GM10248 (cell line): Measurements from ENCODE around the gene IL6R.

Source experiments
- CTCF ChIA-PET: fragments of 300-600 bp; sonication (Branson Sonifier 250); formaldehyde crosslinking; extraction: SDS; loops from one replicate; lab custom pipeline; 2021; ENCODE audit warnings: antibody characterized with exemption; lab: Yijun Ruan, JAX
- POLR2A ChIA-PET: fragments of 350-650 bp; sonication (Branson Sonifier 250); formaldehyde crosslinking; extraction: SDS; loops from one replicate; lab custom pipeline; 2020; ENCODE audit warnings: antibody characterized with exemption; lab: Yijun Ruan, JAX
- DNase-seq: peaks from one replicate; pipeline ENCODE4 v3.0.0; 2012; ENCODE audit errors: extremely low spot score
- CTCF ChIP-seq: IDR thresholded peaks from 2 replicates; pipeline ENCODE4 v1.5.1; 2012; ENCODE audit warnings: mild to moderate bottlenecking, low read depth; ENCODE audit errors: extremely low read depth, missing control alignments, control extremely low read depth

Gene IL6R

GRCh38 chr1:154502744-154503115 lies 97.6 kb downstream of the IL6R start:
- TF ChIP-seq CTCF, result no peak
- CTCF ChIA-PET, result interaction anchor here (2.8 kb wide), 1 partner anchor 44 kb away, joined by 11 read pairs; no protein-coding TSS in a partner anchor

GRCh38 chr1:154503898-154504297 lies 98.8 kb downstream of the IL6R start:
- POLR2A ChIA-PET, result no interaction called here
- CTCF ChIA-PET, result interaction anchor here (2.8 kb wide), 1 partner anchor 43 kb away, joined by 11 read pairs; no protein-coding TSS in a partner anchor
- no peak for DNase-seq
- no peak for TF ChIP-seq CTCF

More at GRCh38 chr1:154502744-154503115, 97.6 kb downstream of the IL6R start:
- POLR2A ChIA-PET, result no interaction called here
- no peak for DNase-seq

GRCh38 chr1:154512760-154513159 lies 107.6 kb downstream of the IL6R start:
- TF ChIP-seq CTCF, result no peak
- ChIA-PET POLR2A (no interaction called here), CTCF (interaction anchor here (1.0 to 2.1 kb wide), 4 partner anchors 9 to 37 kb away, joined by 3 to 7 read pairs (median 5); no protein-coding TSS in a partner anchor)
- no peak for DNase-seq

GRCh38 chr1:154514066-154514553 lies 109.0 kb downstream of the IL6R start:
- ChIA-PET POLR2A (no interaction called here), CTCF (interaction anchor here (1.2 to 2.1 kb wide), 2 partner anchors 33 to 35 kb away, joined by 4 to 7 read pairs; no protein-coding TSS in a partner anchor)

GRCh38 chr1:154517661-154518060 lies 112.5 kb downstream of the IL6R start:
- POLR2A ChIA-PET, result no interaction called here
- no peak for TF ChIP-seq CTCF
- DNase-seq, result no peak
- CTCF ChIA-PET, result interaction anchor here (1.2 to 3.3 kb wide), 2 partner anchors 29 to 38 kb away, joined by 7 to 10 read pairs; no protein-coding TSS in a partner anchor

More at GRCh38 chr1:154514066-154514553, 109.0 kb downstream of the IL6R start:
- no peak for DNase-seq
- TF ChIP-seq CTCF, result no peak
